NCI-H748 (cell line): ENCODE measurements around the gene RALGAPA2.

ENCODE experiments used
- DNase-seq: peaks from one replicate; lab custom pipeline; 2025; ENCODE audit not compliant: unreplicated experiment; lab: John Stamatoyannopoulos, UW

RALGAPA2 gene

GRCh38 chr20:20446001-20446400 lies 266.4 kb downstream of the RALGAPA2 start:
- DNase-seq = no peak

GRCh38 chr20:20443504-20443903 lies 268.9 kb downstream of the RALGAPA2 start:
- DNase-seq = no peak

- DNase-seq = no peak
Measured at GRCh38 chr20:20442466-20442865, 270.0 kb downstream of the RALGAPA2 start.

- peak; percentile 67 for DNase-seq
Measured at GRCh38 chr20:20440886-20441658, 271.4 kb downstream of the RALGAPA2 start.

- DNase-seq = peak; percentile 89
Measured at GRCh38 chr20:20440481-20440880, 272.0 kb downstream of the RALGAPA2 start.

- DNase-seq = no peak
Measured at GRCh38 chr20:20439602-20440190, 272.7 kb downstream of the RALGAPA2 start.

- DNase-seq = no peak
Measured at GRCh38 chr20:20437314-20437713, 275.1 kb downstream of the RALGAPA2 start.

GRCh38 chr20:20436689-20437088 lies 275.8 kb downstream of the RALGAPA2 start:
- DNase-seq = no peak

- peak; percentile 29 for DNase-seq
Measured at GRCh38 chr20:20435453-20435852, 277.0 kb downstream of the RALGAPA2 start.

GRCh38 chr20:20432618-20433286 lies 279.7 kb downstream of the RALGAPA2 start:
- no peak for DNase-seq

GRCh38 chr20:20430066-20430465 lies 282.4 kb downstream of the RALGAPA2 start:
- no peak for DNase-seq

- no peak for DNase-seq
Measured at GRCh38 chr20:20428067-20428466, 284.4 kb downstream of the RALGAPA2 start.

GRCh38 chr20:20427227-20427864 lies 285.1 kb downstream of the RALGAPA2 start:
- DNase-seq = no peak

- DNase-seq = no peak
Measured at GRCh38 chr20:20426655-20426907, 285.9 kb downstream of the RALGAPA2 start.

- no peak for DNase-seq
Measured at GRCh38 chr20:20425823-20426654, 286.4 kb downstream of the RALGAPA2 start.

GRCh38 chr20:20423117-20423516 lies 289.3 kb downstream of the RALGAPA2 start:
- no peak for DNase-seq

- DNase-seq = no peak
Measured at GRCh38 chr20:20417876-20418676, 294.4 kb downstream of the RALGAPA2 start.

GRCh38 chr20:20415321-20415720 lies 297.1 kb downstream of the RALGAPA2 start:
- DNase-seq = no peak

- peak; percentile 27 for DNase-seq
Measured at GRCh38 chr20:20414640-20415220, 297.7 kb downstream of the RALGAPA2 start.

GRCh38 chr20:20413810-20414281 lies 298.6 kb downstream of the RALGAPA2 start:
- DNase-seq = peak; percentile 35
